Measurements from ENCODE around the gene SLC29A1.
A peak's percentile ranks its signal among the peaks of the same experiment; 100 is the strongest.
"Not testable (repeated sequence)": the region's sequence is repeated elsewhere in the genome, so short reads cannot be mapped to it uniquely, and the experiment has no call there.

The SLC29A1 gene

DNA sequence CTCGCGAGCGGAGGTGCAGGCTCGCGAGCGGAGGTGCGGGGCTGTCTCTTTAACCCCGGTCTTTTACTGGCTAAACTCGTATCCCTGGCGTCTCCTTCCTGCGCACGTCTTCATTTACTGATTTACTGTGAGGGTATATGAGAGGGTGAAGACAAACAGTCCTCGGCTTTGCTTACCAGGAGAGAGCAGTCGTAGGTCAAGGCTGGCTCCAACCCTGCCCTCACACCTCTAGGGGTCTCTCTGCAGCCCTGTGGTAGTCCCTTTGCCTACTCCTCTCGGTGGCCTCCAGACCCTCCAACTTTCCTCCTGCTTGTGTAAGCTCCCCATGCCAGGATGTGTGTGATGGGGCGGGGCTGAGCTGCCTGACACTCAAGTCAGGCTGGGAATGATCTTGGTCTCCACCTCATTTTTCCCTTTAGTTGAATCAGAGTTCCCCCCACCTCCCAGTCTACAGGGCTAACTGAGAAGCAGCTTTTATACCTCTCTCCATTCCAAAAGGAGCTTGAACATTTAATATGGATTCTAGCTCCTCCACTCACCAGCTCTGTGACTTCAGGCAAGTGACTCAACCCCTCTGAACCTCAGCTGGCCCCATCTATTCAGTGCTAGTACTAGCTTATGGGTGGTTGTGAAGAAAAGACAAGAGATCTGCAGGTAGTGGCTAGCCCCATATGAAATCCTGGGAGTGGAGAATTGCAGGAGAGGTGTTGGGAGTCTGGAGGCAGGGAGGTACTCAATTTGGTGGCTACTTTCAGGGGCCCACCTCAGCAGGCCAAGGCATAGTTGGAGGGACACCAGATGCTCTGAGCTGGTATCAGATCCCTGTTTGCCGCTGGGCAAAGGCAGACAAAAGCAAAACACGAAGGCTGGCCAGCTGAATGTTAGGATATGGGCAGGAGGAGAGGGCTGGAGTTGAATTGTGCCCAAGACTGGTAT is 902 bp downstream of the SLC29A1 start:
- no peak for DNase-seq

- no peak for DNase-seq
These were observed 1.5 kb downstream of the SLC29A1 start for GRCh38 chr6:44224965-44225305.

- no peak for DNase-seq
These were observed 2.4 kb downstream of the SLC29A1 start for GRCh38 chr6:44225579-44226325.

GRCh38 chr6:44226368-44227147 is 3.2 kb downstream of the SLC29A1 start:
- DNase-seq = no peak

DNA sequence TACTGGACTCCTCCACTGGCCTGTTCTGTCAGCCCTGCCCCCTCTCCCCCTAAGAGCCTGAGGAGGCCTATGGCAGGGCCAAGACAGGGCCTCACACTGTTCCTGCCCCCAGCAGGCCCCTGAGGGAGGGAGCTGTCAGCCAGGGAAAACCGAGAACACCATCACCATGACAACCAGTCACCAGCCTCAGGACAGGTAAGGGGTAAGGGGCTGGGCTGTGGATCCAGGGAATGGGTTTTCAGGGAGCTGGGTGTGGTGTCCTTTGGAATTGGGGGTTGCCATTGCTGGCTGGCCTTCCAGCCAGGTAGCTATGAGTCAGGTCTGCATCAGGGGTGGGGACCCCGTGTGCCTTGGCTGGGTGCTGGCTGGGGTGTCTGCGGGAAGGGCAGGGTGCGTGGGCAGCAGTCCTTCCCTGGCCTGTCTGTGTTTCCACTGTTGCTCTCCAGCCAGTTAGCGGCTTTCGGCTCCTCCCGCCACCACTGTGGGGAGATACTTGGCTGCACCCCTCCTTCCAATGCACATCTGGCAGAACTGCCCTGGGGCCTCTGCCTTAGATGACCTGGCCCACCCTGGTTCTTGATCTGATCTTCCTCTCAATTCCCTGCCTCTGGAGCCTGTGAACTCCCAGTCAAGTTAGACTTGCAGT is 3.9 kb downstream of the SLC29A1 start:
- DNase-seq = no peak

GRCh38 chr6:44228031-44228430 is 4.6 kb downstream of the SLC29A1 start:
- no peak for DNase-seq

DNA sequence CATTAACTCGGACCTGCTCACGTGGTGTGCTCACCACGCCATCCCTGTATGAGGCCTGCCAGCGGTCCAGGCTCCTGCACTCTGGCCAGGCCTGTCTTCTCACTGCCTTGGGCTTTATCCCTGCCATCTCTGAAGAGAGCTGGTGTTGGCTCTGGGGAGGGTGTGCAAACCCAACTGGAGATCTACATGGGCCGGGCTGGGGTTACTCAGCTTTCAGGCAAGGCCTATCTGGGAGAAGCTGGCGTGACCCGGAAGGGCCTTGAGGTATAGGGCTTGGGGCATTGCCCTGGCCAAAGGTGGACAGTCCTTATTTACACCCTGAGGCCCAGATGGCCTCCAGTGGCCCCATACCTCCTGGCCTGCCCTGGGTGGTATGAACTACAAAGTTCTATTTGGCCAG is 5.0 kb downstream of the SLC29A1 start:
- DNase-seq = no peak

DNA sequence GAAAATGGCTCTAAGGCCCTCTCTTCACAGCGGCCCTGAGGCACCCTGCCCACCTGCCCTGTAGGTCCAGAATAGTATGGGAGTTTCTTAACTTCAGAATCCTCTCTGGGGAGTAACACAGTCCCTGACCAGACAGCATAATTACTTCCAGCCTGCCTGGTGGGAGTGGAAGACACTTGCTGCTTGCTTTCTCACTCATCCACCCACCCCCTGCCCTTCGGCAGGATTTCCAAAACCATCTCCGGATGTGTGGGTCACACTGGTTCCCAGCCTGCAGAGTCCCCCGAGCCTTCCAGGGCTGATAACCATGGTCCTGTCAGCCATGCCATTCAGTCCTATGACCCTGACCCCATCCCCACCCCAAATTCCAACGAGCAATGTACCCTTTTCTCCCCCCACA is 5.4 kb downstream of the SLC29A1 start:
- no peak for DNase-seq

DNA sequence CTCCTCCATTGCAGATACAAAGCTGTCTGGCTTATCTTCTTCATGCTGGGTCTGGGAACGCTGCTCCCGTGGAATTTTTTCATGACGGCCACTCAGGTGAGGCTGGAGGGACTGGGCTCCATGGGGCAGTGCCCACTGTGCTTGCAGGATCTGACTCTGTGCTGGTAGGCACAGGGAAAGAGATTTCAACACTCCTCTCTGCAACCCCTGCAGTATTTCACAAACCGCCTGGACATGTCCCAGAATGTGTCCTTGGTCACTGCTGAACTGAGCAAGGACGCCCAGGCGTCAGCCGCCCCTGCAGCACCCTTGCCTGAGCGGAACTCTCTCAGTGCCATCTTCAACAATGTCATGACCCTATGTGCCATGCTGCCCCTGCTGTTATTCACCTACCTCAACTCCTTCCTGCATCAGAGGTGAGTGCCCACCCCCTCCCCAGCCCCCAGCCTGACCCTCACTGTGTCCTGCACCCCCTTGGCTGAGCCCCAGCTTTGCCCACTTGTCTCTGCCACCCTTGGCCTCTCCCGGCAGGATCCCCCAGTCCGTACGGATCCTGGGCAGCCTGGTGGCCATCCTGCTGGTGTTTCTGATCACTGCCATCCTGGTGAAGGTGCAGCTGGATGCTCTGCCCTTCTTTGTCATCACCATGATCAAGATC is 6.1 kb downstream of the SLC29A1 start:
- DNase-seq = no peak

DNA sequence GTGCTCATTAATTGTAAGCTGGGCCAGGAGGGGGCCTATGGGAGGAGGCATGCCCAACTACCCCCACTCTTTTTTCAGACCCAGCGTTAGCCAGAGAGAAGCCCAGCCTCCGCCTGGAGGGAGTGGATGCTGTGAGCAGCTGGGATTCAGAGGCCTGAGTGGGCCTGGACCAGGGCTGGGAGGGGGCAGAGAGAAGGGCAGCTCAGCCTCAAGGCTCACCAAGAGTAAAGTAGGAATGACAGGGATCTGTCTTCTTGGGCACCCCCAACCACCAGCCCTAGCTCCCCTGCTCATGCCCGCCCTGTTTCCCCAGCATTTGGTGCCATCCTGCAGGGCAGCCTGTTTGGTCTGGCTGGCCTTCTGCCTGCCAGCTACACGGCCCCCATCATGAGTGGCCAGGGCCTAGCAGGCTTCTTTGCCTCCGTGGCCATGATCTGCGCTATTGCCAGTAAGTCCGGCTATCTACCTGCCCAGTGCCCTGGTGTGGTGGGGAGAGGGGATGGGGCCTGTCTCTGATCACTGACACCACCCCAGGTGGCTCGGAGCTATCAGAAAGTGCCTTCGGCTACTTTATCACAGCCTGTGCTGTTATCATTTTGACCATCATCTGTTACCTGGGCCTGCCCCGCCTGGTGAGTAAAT is 6.8 kb downstream of the SLC29A1 start:
- no peak for DNase-seq

- DNase-seq = not testable (repeated sequence)
These were observed 8.0 kb downstream of the SLC29A1 start for GRCh38 chr6:44231426-44231825.

GRCh38 chr6:44232676-44233566 is 9.5 kb downstream of the SLC29A1 start:
- DNase-seq = no peak

- no peak for DNase-seq
These were observed 10.2 kb downstream of the SLC29A1 start for GRCh38 chr6:44233567-44234100.

GRCh38 chr6:44234101-44235025 is 11.0 kb downstream of the SLC29A1 start:
- DNase-seq = peak; percentile 46

- DNase-seq = no peak
These were observed 11.9 kb downstream of the SLC29A1 start for GRCh38 chr6:44235269-44235668.

- no peak for DNase-seq
These were observed 12.6 kb downstream of the SLC29A1 start for GRCh38 chr6:44235891-44236516.

DNA sequence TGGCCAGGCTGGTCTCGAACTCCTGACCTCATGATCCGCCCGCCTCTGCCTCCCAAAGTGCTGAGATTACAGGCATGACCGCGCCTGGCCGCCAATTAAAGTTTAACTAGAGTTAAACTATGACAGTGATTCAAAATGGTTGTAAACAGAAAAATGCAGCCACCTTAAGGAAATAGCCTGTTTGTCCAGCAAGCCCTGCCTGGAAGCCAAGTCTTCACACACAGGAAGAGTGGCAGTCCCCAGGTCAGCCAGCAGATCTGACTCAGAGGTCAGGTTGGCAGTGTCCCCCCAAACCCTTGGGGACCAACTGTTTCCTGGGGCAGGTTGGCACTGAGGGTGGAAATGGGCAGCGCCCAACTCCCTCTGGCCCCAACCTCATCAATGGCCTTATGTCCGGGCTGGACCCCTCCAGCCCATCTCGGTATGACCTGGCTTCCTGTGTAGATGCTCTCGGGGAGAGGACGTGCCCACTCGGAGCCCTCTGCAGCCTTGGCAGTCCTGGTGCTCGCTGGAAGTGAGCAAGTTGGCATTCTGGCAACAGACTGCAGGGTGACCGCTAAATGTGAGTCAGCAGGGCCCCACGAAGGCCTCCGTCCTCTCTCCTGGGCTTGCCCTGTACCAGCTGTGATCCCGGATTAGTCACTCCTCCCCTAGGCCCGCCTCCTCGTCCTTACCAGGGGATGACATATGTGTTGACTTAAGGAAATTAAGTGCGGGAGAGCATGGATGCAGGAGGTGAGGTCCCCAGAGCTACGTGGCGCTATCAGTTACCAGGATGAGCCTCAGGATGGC is 13.8 kb downstream of the SLC29A1 start:
- DNase-seq = peak; percentile 97

Data from T1000 (cell line).